ENCODE results near the gene C16orf90. TPM values are rescaled to one million over a fixed set of nuclear protein-coding genes. Genes with fewer than 3 reads are reported as not detected.

Gene C16orf90
- total RNA-seq, 2 experiments from 2014 or later: not detected

DNA sequence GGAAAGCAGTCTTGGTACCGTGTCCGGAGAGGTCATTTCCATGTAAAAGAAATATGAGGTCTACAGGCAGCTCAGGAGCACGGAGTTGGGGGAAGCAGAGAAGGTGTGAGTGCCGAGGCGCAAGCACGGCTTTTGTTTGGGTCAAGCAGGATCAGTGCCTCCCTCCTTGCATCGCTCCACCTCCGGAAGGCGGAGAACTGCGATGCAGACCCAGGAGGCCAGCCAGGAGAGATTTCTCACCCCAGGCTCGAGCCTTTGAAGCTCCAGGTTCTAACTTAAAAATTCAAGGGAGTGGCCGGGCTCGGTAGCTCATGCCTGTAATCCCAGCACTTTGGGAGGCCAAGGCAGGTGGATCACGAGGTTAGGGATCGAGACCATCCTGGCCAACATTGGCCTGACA is 26.8 kb downstream of the C16orf90 start:
- Mint-ChIP-seq H3K4me3 (no peak overlapping the region), H3K27me3 (no peaks in the 10 kb centered on the region), H3K36me3 (peaks cover 35% of the 10 kb centered on the region), H3K9me3 (peaks cover 3% of the 10 kb centered on the region), H3K4me1 (peaks cover 52% of the 10 kb centered on the region), H3K27ac (peak overlapping the region; percentile 62)
- DNase-seq: no peak

DNA sequence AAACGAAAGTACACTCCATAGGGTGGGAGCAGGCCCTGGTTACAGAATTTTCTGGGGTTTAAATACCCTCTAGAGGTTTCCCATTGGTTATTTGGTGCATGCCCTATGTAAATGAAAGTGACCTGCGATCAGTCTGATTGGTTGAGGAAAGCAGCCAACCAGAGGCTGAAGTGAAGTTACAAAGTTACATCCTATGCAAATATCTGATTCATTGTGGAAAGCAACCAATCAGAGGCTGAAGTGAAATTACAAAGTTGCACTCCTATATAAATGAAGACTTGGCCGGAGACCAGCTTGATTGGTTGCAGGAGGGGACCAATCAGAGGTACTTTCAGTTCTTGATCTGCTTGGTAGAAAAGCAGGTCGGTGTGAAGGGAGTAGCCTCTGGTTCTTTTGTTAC is 27.4 kb downstream of the C16orf90 start:
- Mint-ChIP-seq H3K4me1 (peaks cover 47% of the 10 kb centered on the region), H3K27ac (peak overlapping the region; percentile 62), H3K27me3 (no peaks in the 10 kb centered on the region), H3K4me3 (no peak overlapping the region), H3K36me3 (peaks cover 29% of the 10 kb centered on the region), H3K9me3 (peaks cover 3% of the 10 kb centered on the region)
- no peak for DNase-seq

DNA sequence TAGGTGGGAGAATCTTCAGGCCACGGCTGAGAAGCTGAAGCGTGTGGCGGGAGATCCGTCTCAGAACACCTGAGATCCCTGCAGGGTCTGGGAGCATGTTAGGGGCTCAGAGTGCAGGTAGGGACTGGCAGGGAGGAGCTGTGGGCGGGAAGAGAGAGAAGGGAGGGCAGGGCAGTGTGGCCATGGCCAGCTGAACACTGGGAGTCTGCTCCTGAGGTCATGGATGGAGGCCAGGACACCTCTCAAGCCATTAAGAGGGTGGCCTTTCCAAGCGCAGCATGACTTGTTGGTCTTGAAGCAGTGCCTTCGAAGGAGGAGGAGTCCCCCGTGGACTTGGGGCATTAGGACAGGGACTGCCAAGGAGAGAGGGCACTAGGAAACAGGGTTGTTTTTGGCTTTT is 28.1 kb downstream of the C16orf90 start:
- H3K27me3 Mint-ChIP-seq: no peaks in the 10 kb centered on the region
- H3K4me3 Mint-ChIP-seq: no peak overlapping the region
- peaks cover 25% of the 10 kb centered on the region for H3K36me3 Mint-ChIP-seq
- no peak for DNase-seq
- no peak overlapping the region for H3K27ac Mint-ChIP-seq
- no peaks in the 10 kb centered on the region for H3K9me3 Mint-ChIP-seq
- peaks cover 46% of the 10 kb centered on the region for H3K4me1 Mint-ChIP-seq

DNA sequence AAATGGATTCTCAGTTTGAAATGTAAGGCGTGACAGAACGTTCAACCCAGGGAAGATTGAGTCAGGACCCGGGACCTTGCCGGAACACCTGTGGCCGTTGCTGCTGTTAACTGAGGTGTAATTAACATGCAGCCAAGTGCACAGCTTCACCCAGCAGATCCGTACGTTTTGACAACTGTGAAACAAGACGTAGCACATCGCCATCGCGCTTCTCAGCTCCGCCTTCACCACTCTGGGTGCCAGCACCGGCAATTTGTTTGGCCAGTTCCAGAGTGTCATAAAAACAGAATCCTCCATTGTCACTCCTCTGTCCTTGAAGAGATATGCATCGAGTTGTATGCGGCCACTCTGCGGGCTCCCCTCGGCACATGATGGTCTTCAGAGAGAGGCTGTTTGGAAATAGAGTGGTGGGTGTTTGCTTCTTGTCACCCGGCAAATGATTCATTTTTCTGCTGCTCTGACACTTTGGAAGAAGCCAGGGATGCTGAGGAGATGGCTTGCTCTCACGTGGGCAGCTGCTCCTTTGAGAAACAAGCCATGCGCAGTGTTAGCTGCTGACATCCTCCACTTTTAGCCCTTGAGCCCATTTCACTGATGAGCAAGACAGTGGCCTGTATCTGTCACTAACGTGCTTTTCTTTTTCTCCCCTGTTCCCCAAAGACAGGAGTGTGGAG is 29.2 kb downstream of the C16orf90 start:
- Mint-ChIP-seq H3K4me3 (no peak overlapping the region), H3K27me3 (no peaks in the 10 kb centered on the region)

DNA sequence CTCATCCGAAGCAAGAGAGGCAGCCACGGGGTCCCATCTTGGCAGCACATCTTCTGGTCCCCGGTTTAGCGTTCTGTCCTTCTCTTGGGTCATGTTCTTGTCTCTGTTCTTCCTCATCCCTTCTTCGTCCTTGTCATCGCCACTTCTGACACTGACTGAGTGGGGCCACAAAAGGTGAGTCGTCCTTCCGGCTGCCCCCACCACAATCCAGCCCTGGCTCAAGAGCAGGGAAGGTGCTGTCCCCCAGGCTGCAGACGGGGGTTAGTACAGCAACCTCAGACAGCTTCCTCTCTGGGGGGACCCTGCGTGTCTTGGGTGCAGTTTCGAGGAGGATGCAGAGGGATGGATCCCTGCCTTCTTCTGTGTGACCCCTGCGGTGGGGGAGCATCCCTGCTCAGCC is 30.0 kb downstream of the C16orf90 start:
- Mint-ChIP-seq H3K27me3 (no peaks in the 10 kb centered on the region), H3K4me3 (no peak overlapping the region), H3K27ac (no peak overlapping the region), H3K4me1 (peaks cover 57% of the 10 kb centered on the region), H3K36me3 (peaks cover 25% of the 10 kb centered on the region), H3K9me3 (no peaks in the 10 kb centered on the region)
- DNase-seq: no peak

More for the DNA sequence above, 29.2 kb downstream of the C16orf90 start:
- peaks cover 25% of the 10 kb centered on the region for H3K36me3 Mint-ChIP-seq
- H3K9me3 Mint-ChIP-seq: no peaks in the 10 kb centered on the region
- no peak for DNase-seq
- H3K4me1 Mint-ChIP-seq: peaks cover 52% of the 10 kb centered on the region
- H3K27ac Mint-ChIP-seq: peak overlapping the region; percentile 38

DNA sequence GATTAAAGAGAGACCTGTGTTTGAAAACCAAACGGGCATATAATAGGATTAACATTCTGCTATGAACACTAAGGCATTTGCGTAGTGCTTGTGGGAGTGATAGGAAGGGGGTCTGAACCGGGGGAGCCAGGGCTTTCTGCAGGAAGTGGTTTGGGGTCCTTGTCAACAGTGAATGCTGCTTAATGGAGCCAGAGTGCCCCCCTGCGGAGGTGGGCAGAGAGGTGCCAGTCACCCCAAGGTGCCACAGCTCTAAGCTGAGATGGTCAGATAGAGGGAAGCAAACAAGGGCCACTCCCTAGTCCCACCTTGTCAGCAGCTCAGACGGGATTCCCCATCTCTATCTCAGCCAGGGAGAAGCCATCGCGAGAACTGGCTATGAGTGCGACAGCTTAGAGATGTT is 34.1 kb downstream of the C16orf90 start:
- Mint-ChIP-seq H3K27ac (peak overlapping the region; percentile 83), H3K27me3 (no peaks in the 10 kb centered on the region), H3K36me3 (peaks cover 14% of the 10 kb centered on the region), H3K4me3 (no peak overlapping the region), H3K9me3 (no peaks in the 10 kb centered on the region), H3K4me1 (peaks cover 49% of the 10 kb centered on the region)
- DNase-seq: peak; percentile 57

DNA sequence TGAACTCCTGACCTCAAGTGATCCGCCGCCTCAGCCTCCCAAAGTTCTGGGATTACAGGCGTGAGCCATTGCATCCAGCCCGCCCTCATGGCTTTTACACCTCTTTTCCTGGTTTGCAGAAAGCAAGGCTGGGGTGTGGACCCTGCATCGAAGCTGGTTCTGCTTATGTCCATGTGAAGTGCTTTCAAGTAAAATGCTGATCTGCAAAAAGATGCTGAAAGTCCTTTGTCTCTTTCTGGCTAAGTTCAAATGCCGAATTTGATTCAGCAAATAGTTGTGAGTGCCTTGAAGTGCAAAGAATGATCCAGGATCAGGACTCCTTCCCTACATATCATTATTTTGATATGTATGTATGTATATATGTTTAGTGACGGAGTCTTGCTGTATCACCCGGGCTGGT is 34.7 kb downstream of the C16orf90 start:
- Mint-ChIP-seq H3K27me3 (no peaks in the 10 kb centered on the region), H3K27ac (peak overlapping the region; percentile 83), H3K9me3 (no peaks in the 10 kb centered on the region), H3K36me3 (peaks cover 12% of the 10 kb centered on the region), H3K4me3 (peak overlapping the region; percentile 40), H3K4me1 (peaks cover 48% of the 10 kb centered on the region)
- no peak for DNase-seq

DNA sequence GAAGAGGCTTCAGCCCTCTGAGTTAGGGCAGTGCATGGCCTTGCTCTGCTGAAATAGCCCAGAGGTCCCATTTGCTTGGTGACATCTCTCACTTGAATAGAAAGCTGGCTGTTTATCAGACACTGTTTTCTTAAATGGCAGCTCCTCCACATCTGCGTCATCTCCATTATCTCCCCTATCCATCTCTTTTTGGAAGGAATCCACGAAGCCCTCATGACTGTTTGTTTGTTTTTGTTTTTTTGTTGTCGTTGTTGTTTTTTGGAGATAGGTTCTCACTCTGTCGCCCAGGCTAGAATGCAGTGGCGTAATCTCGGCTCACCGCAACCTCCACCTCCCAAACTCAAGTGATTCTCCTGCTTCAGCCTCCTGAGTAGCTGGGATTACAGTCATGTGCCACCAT is 35.2 kb downstream of the C16orf90 start:
- peak overlapping the region; percentile 79 for H3K4me3 Mint-ChIP-seq
- peak overlapping the region; percentile 69 for H3K27ac Mint-ChIP-seq
- H3K9me3 Mint-ChIP-seq: no peaks in the 10 kb centered on the region
- no peaks in the 10 kb centered on the region for H3K27me3 Mint-ChIP-seq
- DNase-seq: no peak
- H3K36me3 Mint-ChIP-seq: peaks cover 8% of the 10 kb centered on the region
- peaks cover 48% of the 10 kb centered on the region for H3K4me1 Mint-ChIP-seq

DNA sequence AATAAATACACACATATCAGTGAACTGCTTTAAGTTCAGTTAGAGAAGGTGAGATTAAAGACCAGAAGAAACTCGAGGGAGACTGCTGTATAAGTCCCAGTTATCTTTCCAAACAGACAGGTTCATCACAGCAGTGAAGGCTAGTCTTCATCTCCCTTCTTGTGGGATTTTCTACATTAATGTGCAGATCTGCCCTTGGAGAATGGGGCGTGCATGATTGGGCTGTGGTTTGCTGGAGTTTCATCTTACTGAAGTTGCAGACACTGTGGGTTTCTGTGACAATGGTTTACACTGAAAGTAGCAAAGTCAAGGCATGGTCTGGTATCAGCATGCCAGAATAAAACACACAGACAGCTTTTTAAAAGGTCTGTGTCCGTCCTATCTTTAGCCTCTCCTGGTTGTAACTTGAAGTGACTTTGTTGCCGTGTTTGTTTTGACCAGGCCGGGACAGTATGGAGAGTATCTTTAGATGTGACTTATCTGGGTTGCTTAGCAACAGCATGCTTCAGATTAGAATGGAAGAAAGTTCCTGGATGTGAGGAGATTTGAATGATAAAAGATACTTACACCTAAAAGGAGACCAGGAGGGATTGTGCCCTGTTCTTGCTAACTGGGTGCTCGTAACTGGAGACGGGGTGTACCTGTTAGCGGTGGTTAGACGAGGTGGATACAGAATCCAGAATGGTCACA is 35.7 kb downstream of the C16orf90 start:
- Mint-ChIP-seq H3K4me3 (peak overlapping the region; percentile 79), H3K27me3 (no peaks in the 10 kb centered on the region), H3K4me1 (peaks cover 48% of the 10 kb centered on the region), H3K9me3 (no peaks in the 10 kb centered on the region), H3K36me3 (peaks cover 7% of the 10 kb centered on the region), H3K27ac (peak overlapping the region; percentile 88)
- peak; percentile 38 for DNase-seq

DNA sequence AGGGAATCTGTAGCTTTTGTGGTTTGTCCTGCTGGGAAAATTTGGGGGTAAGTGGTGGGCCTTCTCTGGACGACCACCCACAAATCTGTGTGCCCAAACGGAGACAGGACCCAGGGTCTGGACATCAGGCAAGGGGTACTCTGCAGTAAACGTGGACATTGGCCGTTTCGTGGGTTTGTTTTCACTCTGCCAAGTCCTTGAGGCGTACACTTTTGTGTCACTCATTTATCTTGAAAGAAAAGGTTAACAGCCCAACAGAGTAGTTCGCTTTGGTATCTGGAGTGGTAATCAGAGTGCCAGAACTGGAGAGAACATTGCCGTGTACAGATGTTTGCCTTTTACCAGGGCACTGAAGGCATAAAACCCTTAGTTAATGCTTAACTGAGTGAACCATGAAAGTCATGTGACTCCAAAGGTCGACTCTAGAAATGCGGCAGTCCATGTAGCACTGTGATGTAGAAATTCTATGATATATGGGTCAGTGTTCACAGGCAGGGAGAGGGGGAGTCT is 36.4 kb downstream of the C16orf90 start:
- Mint-ChIP-seq H3K4me1 (peaks cover 43% of the 10 kb centered on the region), H3K4me3 (peak overlapping the region; percentile 79), H3K36me3 (peaks cover 2% of the 10 kb centered on the region), H3K9me3 (no peaks in the 10 kb centered on the region), H3K27ac (peak overlapping the region; percentile 88), H3K27me3 (no peaks in the 10 kb centered on the region)
- no peak for DNase-seq

DNA sequence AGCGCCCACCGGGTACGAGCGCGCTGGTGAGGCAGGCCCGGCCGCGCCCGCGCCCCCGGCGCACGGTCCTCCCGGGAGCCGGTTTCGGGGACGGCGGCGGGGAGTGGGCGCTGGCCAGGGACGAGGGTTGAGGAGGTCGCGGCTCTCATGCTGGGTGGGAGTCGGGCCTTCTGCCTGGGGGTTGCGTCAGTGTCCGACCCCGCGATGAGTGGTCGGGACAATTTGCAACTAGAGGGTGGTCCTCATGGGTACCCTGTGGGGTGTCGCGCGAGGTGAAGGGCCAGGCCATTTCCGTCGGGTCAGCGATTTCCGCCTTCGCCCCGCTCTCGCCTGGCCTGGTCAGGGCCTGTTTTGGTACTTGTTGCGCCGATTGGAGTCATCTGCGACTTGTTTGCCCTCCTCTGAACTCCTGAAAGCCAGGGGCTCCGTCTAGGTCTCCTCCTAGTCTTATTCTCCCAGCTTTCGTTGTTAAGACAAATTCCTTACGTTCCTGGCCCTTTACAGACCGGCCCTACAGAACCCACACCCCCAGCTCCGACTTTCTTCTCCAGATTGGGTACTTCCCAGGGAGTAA is 36.9 kb downstream of the C16orf90 start:
- Mint-ChIP-seq H3K27me3 (no peaks in the 10 kb centered on the region), H3K9me3 (no peaks in the 10 kb centered on the region), H3K36me3 (peaks cover 2% of the 10 kb centered on the region), H3K4me1 (peaks cover 40% of the 10 kb centered on the region), H3K4me3 (peak overlapping the region; percentile 79), H3K27ac (peak overlapping the region; percentile 88)
- DNase-seq: no peak

DNA sequence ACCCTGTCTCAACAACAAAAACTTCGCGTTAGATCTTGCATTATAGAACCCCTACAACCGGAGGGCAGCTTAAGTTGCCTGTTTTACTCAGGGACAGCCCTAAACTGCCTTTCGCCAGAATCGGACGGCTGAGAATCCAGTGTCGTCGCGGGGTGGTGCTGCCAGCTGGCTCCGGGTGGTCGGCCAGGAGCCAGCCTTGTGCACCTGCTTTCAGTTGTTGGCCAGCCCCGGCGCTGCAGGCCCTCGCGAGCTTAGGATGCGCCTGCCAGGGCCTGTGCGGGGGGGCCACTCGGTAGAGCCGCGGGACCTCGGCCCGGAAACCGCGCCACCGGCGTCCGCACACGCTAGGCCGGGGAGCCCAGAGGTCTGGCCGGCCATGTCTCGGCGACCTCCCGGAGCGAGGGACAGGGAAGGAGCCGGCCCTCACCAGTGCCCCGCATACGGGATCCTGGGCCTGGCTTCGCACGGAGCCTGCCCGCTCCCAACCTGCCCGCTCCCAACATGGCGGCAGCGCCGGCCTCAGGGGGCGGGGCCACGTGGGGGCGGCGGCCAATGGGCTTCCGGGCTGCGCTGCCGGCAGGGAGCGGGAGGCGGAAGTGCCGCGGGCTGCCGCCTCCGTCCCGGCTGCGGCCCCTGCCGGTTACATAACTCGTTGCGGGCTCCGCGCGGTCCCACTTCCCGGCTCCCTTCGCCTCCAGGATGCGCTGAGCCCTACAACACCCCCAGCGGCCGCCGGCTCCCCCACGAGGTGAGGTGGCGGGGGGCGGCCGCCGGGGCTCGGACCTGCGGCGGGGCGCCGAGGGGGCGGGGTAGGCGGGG is 37.6 kb downstream of the C16orf90 start:
- peaks cover 2% of the 10 kb centered on the region for H3K36me3 Mint-ChIP-seq

DNA sequence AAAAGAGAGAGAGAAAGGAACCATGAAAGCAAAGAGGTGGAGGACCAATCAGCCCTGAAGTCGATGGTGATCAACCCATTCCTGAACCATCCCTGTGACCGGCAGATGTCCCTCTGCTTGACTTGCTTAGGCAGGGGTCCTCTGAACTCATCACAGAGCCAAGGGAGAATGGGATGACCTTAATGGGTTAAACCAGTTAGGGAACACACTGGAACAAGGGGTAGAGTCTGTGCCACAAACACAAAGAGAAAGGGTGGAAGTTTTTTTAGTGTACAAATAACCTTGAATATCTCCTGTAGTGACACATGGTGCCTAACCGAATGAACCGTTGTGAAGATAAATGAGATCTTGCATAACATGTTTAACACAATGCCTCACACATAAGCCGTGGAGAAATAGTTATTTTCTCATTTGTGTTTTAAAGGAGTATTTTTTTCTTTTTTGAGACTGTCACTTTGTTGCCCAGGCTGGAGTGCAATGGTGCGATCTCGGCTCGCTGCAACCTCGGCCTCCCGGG is 40.6 kb downstream of the C16orf90 start:
- Mint-ChIP-seq H3K27ac (no peak overlapping the region), H3K27me3 (no peaks in the 10 kb centered on the region), H3K9me3 (no peaks in the 10 kb centered on the region), H3K4me1 (peaks cover 17% of the 10 kb centered on the region), H3K4me3 (no peak overlapping the region), H3K36me3 (peaks cover 3% of the 10 kb centered on the region)
- no peak for DNase-seq

More for the DNA sequence above, 37.6 kb downstream of the C16orf90 start:
- H3K4me1 Mint-ChIP-seq: peaks cover 40% of the 10 kb centered on the region
- H3K4me3 Mint-ChIP-seq: peak overlapping the region; percentile 84
- H3K27me3 Mint-ChIP-seq: no peaks in the 10 kb centered on the region
- H3K27ac Mint-ChIP-seq: peak overlapping the region; percentile 91
- no peaks in the 10 kb centered on the region for H3K9me3 Mint-ChIP-seq
- peak; percentile 96 for DNase-seq

DNA sequence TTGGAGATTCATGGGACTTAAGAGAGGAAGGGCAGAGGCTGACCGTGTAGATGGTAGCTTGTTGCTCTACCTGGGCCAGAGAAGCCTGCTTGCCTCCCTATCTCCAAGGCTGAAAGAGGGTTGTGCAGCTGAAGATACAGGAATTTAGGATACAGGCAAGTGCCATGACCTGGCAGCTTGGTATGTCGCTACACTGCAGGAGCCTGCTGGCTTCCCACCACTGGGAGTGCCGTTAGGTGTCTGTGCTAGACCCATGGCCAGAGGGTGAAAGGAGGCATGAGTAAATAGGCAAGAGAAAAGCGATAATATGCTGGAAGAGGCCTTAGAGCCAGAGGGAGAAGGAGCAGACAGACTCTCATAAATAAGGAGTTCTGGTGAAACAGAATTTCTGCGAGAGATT is 41.2 kb downstream of the C16orf90 start:
- no peak overlapping the region for H3K4me3 Mint-ChIP-seq
- no peak for DNase-seq
- H3K4me1 Mint-ChIP-seq: peaks cover 11% of the 10 kb centered on the region
- peaks cover 8% of the 10 kb centered on the region for H3K36me3 Mint-ChIP-seq
- peak overlapping the region; percentile 28 for H3K27ac Mint-ChIP-seq
- no peaks in the 10 kb centered on the region for H3K27me3 Mint-ChIP-seq
- no peaks in the 10 kb centered on the region for H3K9me3 Mint-ChIP-seq
